Endothelial cell of hepatic sinusoid (primary cell): ENCODE data around the gene WWOX.

Experiments
- in situ Hi-C: cut with HindIII; loops from 2 replicates; pipeline ENCODE4 v1.10.0; 2017; ENCODE audit warnings: low sequenced_read_pairs

Gene WWOX

DNA sequence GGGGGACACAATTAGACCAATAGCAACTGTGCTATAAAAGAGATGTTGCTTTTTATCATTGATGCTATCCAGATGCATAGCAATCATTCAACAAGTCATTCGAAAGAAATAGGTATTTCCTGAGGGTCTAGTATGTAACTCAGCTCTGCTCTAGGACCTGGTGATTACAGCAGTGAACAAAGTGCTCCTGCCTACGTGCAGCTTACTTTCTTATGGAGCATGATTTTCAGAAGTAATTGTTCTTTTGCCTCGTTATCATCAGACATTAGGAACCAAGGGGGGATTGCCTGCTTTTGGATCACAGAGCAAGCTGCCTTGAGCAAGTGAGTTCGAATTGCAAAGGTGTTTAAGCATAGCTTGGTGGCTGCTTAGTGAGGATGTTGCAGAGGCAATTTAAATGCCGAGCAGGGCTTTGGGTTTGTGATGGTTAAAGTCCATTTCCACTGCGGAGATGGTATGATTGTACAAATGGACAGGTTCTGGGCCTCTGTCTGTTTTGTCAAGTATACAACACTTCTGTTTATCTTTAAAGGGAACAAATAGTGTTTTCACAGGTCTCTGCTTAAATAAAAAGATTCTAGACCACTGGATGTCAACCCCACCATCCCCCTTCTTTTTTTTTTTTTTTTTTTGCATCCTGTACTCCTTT is 41.5 kb downstream of the WWOX start:
- in situ Hi-C loops = no loop called here

DNA sequence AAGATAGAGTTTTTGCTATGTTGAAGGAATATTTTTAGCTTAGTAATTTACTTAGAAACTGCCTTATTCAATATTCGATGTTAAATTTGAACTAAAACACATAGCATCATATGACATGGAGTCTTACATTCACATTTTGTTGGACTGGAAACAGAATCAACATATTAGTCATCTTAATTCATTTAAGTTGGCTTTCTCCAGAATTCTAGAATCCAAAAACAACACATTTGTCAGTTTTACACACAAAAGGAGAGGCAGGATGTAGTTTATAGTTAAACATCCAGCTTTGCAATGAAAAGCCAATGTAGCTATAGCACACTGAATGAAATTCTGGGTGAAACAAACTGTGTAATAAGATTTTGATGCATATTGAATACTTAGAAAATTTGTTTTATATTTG is 43.3 kb downstream of the WWOX start:
- in situ Hi-C loops = no loop called here

DNA sequence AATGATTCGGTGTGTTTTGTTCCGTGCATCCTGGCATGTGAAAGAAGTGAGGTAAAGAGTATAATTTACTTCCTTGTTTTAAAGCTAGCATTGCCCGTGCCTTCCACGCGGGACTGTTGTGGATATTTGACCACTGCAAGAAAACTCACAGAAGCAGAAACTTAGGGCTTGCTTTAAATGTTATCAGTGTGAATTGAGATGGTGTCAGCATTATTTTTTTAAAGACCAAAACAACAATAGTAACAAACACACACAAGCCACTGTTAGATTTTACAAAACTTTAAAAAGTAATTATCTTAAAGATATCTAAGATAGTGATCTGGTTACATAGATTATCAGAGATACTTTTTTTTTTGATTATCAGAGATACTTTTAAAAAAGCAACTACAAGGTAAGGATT is 47.4 kb downstream of the WWOX start:
- in situ Hi-C loops = no loop called here

DNA sequence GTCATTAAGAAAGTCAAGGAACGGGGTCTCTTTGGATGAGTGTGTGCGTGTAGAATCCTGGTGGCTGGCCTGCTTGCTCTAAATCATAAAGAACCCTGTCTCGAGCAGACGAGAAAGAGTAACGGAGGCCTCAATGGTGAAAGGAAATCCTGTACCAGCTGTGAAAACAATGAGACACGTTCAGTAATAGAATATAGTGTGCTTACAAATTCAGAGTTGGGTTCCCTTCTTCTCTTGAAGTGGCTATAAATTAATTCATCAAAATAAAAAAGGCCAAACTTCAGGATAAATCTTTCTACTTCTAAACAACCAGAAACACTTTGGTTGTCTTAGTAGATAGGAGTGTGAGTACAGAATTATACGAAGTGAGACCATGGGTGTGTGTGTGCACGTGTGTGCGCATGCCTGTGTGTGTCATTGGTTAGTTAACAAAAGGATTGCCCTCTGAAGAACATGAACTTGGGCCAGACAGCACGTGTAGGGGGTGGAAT is 48.5 kb downstream of the WWOX start:
- in situ Hi-C loops = no loop called here

DNA sequence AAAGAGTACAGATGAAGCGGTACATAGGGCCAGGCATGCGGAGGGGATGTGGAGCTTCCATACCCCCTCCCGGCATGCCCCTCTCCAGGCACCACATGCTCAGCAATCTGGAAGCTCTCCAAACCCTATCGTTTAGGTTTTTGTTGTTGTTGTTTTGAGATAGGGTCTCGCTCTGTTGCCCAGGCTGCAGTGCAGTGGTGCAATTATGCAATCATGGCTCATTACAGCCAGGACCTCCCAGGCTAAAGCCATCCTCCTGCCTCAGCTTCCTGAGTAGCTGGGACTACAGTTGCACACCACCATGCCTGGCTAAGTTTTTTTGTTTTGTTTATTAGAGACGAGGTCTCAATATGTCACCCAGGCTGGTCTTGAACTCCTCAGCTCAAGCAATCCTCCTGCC is 50.8 kb downstream of the WWOX start:
- in situ Hi-C loops = no loop called here

DNA sequence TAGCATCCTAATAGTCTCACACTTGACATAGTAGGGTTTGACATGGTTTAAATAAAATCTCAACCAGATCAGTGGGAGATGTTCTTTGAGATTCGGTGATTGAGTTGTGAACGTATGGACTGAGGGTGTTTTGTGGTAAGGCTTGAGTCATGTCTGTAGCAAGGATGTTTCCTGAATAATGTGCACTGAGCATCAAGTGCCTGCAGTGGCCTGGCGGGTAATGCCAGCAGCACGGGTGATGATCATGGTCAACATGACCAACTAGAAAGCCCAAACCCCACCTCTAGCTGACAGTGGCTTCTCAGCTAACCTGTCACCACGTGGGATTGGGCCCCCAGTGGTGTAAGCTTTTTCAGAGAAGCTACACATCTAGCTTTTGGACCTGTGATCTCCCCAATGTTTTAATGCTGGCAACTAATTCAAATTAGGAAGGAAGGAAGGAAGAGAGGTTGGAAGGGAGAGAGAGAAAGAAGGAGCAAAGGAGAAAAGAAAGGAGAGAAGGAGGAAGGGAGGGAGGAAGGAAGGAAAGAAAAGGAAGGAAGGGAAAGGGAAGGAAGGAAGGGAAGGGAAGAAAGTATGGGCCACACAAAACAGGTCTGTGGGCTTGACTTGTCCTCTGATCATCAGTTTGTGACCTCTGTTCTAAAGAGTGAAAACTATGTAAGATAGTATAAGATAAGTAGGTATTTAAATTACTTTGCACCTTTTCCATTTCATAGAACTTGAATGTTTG is 55.4 kb downstream of the WWOX start:
- in situ Hi-C loops = no loop called here

DNA sequence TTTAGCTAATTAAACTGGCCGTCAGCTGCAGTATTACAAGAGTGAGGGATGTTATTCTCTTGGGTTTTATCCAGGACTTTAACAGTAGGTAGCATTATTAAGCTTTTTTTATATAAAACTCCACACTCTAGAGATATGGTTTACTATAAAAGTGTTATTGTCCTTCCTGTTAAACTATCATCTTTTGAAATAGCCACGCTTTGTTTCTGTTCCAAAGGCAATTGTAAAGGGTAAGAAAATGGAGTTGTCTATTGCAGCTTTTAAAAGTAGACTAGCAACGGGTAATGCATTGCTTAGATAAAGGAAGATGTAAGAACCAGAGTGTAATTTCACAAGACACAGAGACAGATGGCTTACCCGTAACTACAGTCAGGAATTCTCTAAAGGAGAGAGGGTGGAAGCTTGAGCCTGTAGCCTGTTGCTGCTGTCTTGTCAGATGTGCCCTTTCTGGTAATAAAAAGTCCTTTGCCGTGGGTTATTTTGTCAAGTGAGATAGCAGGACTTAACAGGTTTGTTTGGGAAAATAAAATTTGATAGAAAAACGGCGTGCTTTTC is 56.4 kb downstream of the WWOX start:
- in situ Hi-C loops = no loop called here

DNA sequence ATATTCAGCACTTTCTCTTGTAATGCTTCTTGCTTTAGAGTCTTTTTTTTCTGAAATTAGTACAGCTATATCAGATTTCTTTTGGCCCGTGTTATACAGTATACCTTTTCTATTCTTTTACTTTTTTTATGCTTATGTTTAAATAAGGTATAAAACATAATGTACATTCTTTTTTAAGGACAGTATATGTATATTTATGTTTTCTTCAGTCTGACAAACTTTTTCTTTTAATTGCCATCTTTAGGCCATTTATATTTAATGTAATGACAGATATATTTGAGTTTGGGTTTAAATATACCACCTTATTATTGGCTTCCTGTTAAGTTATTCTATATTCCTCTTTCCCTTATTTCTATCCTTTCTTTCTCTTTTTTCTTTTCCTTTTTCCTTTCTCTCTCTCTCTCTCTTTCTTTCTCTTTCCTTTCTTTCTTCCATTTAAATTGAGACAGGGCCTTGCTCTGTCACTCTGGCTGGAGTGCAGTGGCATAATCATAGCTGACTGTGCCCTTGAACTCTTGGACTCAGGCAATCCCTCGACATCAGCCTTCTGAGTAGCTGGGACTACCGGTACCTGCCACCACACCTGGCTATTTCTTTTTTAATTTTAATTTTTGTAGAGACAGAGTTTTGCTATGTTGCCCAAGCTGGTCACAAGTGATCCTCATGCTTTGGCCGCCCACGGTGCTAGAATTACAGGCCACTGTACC is 61.7 kb downstream of the WWOX start:
- in situ Hi-C loops = no loop called here

DNA sequence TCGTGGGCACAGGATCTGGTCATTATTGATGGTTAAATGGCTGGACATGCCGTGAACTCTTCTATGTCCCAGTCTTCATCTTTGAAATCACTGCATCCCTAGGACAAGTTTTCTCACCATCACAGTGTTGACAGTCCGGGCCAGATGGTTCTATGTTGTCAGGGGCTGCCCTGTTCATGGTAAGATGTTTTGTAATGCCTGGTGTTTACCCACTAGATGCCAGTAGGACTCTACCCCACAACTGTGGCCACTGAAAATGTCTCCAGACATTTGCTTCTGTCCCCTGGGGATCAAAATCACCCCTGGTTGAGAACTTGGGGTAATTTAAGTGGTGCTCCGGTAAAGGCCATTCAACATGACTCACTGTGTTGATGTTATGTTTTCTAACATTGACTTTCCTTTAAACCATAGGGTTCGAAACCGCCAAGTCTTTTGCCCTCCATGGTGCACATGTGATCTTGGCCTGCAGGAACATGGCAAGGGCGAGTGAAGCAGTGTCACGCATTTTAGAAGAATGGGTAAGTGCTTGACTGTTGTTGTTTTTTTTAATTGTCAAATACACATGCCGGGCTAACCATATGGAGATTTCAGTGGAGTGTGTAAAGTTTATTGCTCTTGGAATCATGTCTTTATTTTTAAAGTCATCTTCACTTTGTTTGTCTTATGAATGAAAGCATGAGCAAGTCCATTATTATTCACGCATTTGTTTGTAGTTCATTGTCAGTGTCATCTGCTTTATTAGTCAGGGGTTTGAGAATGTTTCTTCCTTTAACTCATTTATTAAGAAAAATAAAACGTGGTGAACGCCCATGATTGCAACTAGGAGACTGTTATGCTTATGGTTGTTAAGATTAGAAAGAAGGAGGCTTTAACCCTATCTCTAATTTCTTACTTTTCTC is 64.6 kb downstream of the WWOX start:
- in situ Hi-C loops = no loop called here

DNA sequence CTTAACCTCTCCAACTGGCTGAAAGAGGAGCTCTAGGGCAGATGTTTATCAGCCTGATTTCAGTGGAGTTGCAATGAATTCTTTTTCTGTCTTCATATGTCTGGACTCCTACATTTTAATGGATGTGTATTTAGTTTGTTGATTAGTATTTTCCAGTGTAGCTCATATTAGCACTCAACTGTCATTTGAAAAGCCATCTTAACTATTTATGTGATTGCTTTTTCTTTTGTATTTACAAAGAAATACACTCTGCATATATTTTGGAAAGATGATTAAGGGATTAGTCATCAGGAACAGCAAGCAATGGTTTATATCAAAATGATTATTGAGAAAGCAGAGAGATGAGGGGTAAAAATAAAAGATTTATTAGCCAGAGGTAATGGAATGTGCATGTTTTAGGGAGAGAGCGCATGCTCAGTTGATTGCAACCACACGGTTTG is 71.1 kb downstream of the WWOX start:
- in situ Hi-C loops = no loop called here

DNA sequence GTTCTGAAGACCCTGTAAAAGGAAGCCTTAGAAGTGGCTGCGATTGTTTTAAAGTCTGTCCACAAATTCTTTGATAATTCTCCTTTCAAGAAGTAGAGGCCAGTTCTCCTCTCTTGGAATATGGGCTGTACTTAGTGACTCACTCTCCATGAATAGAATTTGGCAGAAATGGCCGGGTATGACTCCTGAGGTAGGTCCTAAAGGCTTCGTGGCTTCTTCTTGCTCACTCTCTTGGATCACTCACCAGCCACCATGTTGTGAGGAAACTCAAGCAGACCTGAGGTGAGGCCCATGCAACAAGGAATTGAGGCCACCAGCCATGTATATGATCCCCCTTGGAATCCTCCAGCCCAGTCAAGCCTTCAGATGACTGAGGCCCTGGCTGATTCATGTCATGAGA is 75.8 kb downstream of the WWOX start:
- in situ Hi-C loops = no loop called here

DNA sequence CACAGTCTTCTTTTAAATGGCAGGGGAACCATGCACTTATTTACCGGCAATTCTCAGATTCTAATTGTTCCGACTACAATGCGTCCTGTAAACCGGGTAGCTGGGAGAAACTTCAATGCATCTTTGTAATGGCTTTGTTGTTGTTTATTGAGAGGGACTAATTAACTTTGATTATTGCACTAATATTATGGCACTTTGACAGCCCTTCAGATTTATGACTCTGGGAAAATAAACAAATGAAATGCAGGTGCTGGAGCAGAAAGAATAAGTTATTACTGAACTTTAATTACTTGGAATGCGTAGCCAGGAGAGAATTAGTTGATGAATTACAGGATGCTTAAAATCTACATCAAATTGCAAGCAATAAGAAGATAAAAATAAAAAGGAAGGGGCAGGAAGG is 77.0 kb downstream of the WWOX start:
- in situ Hi-C loops = no loop called here

DNA sequence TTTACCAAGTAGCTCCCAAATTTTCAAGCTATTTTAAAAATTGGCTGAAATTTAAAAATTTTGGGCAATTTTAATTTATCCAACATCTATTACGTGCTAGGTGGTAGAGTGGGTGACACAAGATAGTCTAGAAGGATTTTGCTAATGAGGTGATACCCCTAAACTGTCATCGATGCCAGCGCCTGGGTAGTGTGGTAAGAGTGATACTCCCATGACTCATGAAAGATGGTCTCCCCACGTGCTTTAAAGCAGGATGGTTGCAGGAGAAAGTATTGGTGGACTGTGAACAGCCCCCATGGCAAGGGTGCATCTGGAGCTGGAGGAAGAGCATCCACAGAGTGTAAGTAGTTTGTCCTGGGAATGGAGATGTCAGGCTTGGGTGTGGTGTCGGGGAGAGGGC is 77.8 kb downstream of the WWOX start:
- in situ Hi-C loops = no loop called here

DNA sequence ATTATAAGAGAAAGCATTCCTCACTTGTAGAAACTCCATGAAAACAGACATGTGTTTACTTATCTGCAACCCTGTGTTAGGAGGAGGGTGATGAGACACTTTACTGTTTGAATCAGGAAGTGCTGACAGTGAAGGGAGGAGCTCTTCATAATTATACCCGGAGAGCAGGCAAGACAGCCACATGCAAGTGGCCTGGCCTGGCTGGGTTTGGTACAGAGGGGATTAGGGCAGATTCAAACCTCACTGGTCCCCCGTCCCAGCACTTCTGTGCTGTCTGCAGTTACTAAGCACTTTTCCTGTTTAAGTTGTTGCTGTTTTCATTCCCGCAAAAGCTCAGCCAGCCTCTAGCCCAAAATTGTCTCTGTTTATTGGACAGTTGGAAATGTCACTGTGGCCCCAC is 78.5 kb downstream of the WWOX start:
- in situ Hi-C loops = no loop called here

DNA sequence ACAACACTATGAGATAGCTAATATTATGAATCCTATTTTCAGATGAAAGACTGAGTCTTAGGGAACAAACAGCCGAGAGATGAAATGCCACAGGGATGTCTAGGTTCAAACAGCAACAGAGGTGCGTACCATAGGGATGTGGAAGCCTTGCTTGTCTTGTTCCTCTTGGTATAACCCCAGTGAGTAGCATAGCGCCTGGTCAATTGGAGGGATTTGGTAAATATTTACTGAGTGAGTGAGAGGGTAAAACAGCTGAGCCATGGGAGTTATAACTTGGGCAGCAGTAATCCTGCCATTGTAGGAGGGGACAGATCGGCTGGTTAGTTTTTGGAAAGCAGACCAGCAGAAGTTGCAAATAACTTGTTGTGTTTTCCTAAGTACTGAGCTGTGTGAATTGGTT is 80.2 kb downstream of the WWOX start:
- in situ Hi-C loops = no loop called here

DNA sequence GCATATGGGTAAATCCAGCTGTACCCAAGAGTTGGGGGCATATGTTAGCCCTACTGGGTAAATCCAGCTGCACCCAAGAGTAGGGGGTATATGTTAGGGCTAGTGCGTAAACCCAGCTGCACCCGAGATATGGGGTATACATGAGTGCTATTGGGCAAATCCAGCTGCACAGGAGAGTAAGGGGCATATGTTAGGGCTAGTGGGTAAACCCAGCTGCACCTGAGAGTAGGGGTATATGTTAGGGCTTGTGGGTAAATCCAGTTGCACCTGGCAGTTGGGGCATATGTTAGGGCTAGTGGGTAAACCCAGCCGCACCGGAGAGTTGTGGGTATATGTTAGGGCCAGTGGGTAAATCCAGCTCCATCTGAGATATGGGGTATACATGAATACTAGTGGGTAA is 80.9 kb downstream of the WWOX start:
- in situ Hi-C loops = no loop called here

DNA sequence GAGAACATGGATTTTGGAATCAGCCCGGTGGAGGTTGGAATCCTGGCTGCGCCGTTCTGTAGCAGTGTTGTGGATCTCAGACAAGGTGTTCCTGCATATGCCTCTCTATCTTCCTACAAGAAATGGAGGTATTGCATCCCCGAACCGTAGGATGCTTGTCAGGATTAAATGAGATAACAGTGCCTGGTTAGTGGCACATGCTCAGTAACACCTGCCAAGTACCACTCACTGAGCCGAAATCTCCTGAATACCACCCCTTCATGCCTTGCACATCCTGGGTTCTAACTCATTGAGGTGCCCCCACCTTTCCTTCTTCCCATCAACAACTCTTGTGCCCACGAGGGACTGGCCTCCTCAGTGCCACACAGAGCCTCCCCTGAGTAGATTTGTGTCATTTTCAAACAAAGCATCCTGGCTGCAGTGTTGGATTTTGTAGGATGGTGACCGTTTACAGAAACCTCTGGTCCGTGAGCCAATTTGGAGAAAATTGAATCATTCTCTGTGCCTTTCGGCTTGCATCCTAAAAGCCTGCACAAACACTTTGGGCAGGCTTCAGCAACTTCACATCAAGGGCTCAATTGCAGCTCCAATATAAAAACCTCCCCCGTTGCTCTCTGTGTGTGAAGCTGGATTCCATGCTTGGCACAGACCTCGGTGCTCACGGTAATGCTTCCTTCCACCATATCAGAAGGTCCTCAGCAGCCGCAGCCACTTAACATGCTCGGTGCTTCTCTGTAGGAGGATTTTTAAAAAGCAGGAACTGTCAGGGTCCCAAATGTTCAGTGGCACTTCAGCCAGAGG is 84.2 kb downstream of the WWOX start:
- in situ Hi-C loops = no loop called here

DNA sequence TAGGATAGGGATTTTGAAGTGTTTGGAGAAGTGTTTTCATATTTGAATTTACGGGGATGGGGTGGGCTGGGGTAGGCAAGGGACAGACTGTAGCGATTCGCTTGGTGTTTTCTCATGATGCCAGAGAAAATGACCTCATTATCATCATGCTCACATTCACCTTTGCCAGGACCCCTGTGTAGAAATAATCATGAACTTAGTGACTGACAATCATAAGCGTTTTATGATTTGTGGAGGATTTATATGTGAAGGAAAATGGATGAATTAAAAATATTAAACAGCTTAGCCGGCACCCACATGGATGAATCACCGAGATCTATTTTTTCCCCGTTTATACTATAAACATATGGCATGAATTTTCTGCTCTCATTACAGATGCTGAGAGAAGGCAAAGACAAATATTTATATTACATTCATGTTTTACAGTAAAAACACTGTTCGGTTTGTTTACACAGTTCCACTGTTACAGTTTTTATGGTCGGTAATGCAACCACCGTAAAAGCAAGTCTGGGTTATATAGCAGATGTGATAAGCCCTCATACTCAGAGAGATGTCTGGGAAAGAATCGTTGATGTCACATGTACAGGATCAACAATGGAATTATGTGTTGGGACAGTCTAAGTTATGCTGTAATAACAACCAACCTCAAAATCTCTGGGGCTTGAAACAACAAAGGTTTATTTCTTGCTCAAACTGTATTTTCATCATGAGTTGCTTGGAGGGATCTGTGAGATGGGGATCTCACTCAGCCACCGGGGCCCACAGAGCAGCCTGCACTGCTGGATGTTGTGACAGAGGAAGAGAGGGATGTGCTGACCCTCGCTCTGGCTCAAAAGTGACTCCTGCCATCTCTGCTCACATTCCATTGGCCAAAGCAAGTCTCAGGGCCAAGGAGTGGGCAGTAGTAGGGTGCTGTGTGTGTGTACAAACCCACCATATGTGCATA is 85.1 kb downstream of the WWOX start:
- in situ Hi-C loops = no loop called here

DNA sequence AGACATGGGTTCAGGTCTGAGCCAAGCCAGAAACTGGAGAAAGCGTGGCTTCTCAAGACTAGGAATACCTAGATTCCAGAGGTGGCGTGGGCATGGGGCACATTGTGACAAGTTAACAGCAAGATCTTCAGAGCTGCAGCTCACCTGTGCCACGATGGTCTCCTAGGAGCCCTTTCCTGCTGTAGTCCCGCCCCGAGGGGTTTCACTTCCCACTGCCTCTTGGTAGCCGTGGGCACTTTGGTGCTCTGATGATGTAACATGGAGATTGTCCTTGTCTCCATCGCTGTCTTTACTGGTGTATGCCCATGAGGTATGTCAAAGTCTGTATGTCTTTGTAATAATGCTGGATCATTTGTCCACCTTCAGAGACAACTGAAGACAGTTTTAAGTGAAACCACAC is 89.7 kb downstream of the WWOX start:
- in situ Hi-C loops = no loop called here
